Colonic mucosa (tissue), 4 donors: ENCODE data around the gene SOX5. TPM values are rescaled to one million over a fixed set of nuclear protein-coding genes. Genes with fewer than 3 reads are reported as not detected.

Experiments used
- DNase-seq: peaks from one replicate; pipeline ENCODE4 v3.0.0-alpha.2; 2020
- H3K27ac ChIP-seq: fragments of 200-600 bp; one replicate; pipeline ENCODE4 v1.8.0; 2021
- H3K27me3 ChIP-seq: fragments of 200-600 bp; one replicate; pipeline ENCODE4 v1.8.0; 2021
- H3K36me3 ChIP-seq: fragments of 200-600 bp; one replicate; pipeline ENCODE4 v1.8.0; 2021
- H3K4me1 ChIP-seq: fragments of 200-600 bp; one replicate; pipeline ENCODE4 v1.8.0; 2021; ENCODE audit warnings: mild to moderate bottlenecking
- H3K4me3 ChIP-seq: fragments of 200-600 bp; one replicate; pipeline ENCODE4 v1.8.0; 2021
- H3K9ac ChIP-seq, 2 donors: one replicate each; pipeline ENCODE4 v1.7.0; 2013; ENCODE audit warnings: control low read depth in 2 of 2, low read depth in 2 of 2, low read length in 2 of 2
- H3K9me3 ChIP-seq: fragments of 200-600 bp; one replicate; pipeline ENCODE4 v1.8.0; 2021
- CTCF ChIP-seq: fragments of 200-600 bp; IDR thresholded peaks from one replicate; pipeline ENCODE4 v1.8.0; 2022; ENCODE audit warnings: antibody characterized with exemption, mild to moderate bottlenecking
- intact Hi-C: fragments of 100-400 bp; cut with DNase I; formaldehyde crosslinking; loops from one replicate; pipeline ENCODE4 v1.14.1; 2022
- total RNA-seq, 2 donors: library from RNA; stranded (reverse); fragmentation: NEBNext Ultra II Directional in 1 of 2; extraction: Animal tissue kit (Norgen Biotek cat#: 25700) in 1 of 2; gene quantifications; one replicate each; pipeline ENCODE4 v1.2.1, GENCODE V29; 2021
- donor health status: healthy.
- donor health status: DM: no; HTN: no; CAD: no.
- donor health status: DM: no; HTN: no; CAD: no.

SOX5 gene
- total RNA-seq, 2 donors from 2014 or later: 1.1 to 1.6 TPM

- H3K9ac ChIP-seq: no peak overlapping the region
- H3K27me3 ChIP-seq: no peaks in the 10 kb centered on the region
- no peaks in the 10 kb centered on the region for H3K4me1 ChIP-seq
- H3K9me3 ChIP-seq: no peaks in the 10 kb centered on the region
- TF ChIP-seq CTCF: no peak
- no peaks in the 10 kb centered on the region for H3K36me3 ChIP-seq
- no peak overlapping the region for H3K27ac ChIP-seq
- intact Hi-C loops: no loop called here
- no peak for DNase-seq
- H3K4me3 ChIP-seq: no peak overlapping the region
Measured at GRCh38 chr12:23867794-23868193, 81.7 kb downstream of the SOX5 start.

- Histone ChIP-seq H3K9ac (no peak overlapping the region), H3K27me3 (no peaks in the 10 kb centered on the region), H3K4me1 (no peaks in the 10 kb centered on the region), H3K9me3 (no peaks in the 10 kb centered on the region), H3K4me3 (no peak overlapping the region), H3K36me3 (no peaks in the 10 kb centered on the region), H3K27ac (no peak overlapping the region)
- intact Hi-C loops: no loop called here
- no peak for TF ChIP-seq CTCF
- no peak for DNase-seq
Measured at GRCh38 chr12:23862701-23863100, 86.8 kb downstream of the SOX5 start.

- Histone ChIP-seq H3K9me3 (no peaks in the 10 kb centered on the region), H3K4me1 (no peaks in the 10 kb centered on the region), H3K27ac (no peak overlapping the region), H3K4me3 (no peak overlapping the region), H3K9ac (no peak overlapping the region), H3K27me3 (no peaks in the 10 kb centered on the region), H3K36me3 (no peaks in the 10 kb centered on the region)
- TF ChIP-seq CTCF: no peak
- intact Hi-C loops: no loop called here
- DNase-seq: no peak
Measured at GRCh38 chr12:23860019-23860418, 89.5 kb downstream of the SOX5 start.

- Histone ChIP-seq H3K36me3 (no peaks in the 10 kb centered on the region), H3K27me3 (no peaks in the 10 kb centered on the region), H3K9me3 (no peaks in the 10 kb centered on the region), H3K9ac (no peak overlapping the region), H3K4me1 (no peaks in the 10 kb centered on the region), H3K4me3 (no peak overlapping the region), H3K27ac (no peak overlapping the region)
- no peak for TF ChIP-seq CTCF
- intact Hi-C loops: no loop called here
- no peak for DNase-seq
Measured at GRCh38 chr12:23857178-23857577, 92.3 kb downstream of the SOX5 start.

- DNase-seq: no peak
- intact Hi-C loops: no loop called here
- H3K4me1 ChIP-seq: no peaks in the 10 kb centered on the region
- H3K9me3 ChIP-seq: no peaks in the 10 kb centered on the region
- H3K9ac ChIP-seq: no peak overlapping the region
- H3K27ac ChIP-seq: no peak overlapping the region
- no peaks in the 10 kb centered on the region for H3K36me3 ChIP-seq
- H3K27me3 ChIP-seq: no peaks in the 10 kb centered on the region
- TF ChIP-seq CTCF: no peak
- H3K4me3 ChIP-seq: no peak overlapping the region
Measured at GRCh38 chr12:23855813-23856212, 93.7 kb downstream of the SOX5 start.

GRCh38 chr12:23854598-23854997 lies 94.9 kb downstream of the SOX5 start:
- TF ChIP-seq CTCF: no peak
- H3K36me3 ChIP-seq: no peaks in the 10 kb centered on the region
- no peak overlapping the region for H3K4me3 ChIP-seq
- no peak for DNase-seq
- H3K9me3 ChIP-seq: no peaks in the 10 kb centered on the region
- intact Hi-C loops: no loop called here
- H3K9ac ChIP-seq: no peak overlapping the region
- H3K27ac ChIP-seq: no peak overlapping the region
- no peaks in the 10 kb centered on the region for H3K27me3 ChIP-seq
- no peaks in the 10 kb centered on the region for H3K4me1 ChIP-seq
